Tibial nerve (tissue), 3 donors: ENCODE measurements around the gene SLC39A9.

Source experiments
- CTCF ChIP-seq, 5 experiments: fragments of 200-600 bp in 3 of 5; fragments of 450-650 bp in 2 of 5; sonication (generic) in 3 of 5; IDR thresholded peaks; one replicate each; pipeline ENCODE4 v1.5.1; 2016 to 2019; ENCODE audit warnings: antibody characterized with exemption in 5 of 5, mild to moderate bottlenecking in 3 of 5, moderate library complexity in 2 of 5
- POLR2A ChIP-seq, 2 donors: fragments of 450-650 bp; IDR thresholded peaks; one replicate each; pipeline ENCODE4 v1.6.1; 2017; ENCODE audit warnings: antibody characterized with exemption in 2 of 2, mild to moderate bottlenecking in 2 of 2, moderate library complexity in 2 of 2

GRCh38 chr14:69443296-69443805 lies 44.9 kb downstream of the SLC39A9 start:
- TF ChIP-seq POLR2A (IDR thresholded peaks at IDR 0.05) (no peak), CTCF (IDR thresholded peaks at IDR 0.05) (no peak)
